ENCODE data around the gene NFIX.

GRCh38 chr19:13045812-13046211, 50.5 kb downstream of the NFIX start:
- TF ChIP-seq, protein P1, sequence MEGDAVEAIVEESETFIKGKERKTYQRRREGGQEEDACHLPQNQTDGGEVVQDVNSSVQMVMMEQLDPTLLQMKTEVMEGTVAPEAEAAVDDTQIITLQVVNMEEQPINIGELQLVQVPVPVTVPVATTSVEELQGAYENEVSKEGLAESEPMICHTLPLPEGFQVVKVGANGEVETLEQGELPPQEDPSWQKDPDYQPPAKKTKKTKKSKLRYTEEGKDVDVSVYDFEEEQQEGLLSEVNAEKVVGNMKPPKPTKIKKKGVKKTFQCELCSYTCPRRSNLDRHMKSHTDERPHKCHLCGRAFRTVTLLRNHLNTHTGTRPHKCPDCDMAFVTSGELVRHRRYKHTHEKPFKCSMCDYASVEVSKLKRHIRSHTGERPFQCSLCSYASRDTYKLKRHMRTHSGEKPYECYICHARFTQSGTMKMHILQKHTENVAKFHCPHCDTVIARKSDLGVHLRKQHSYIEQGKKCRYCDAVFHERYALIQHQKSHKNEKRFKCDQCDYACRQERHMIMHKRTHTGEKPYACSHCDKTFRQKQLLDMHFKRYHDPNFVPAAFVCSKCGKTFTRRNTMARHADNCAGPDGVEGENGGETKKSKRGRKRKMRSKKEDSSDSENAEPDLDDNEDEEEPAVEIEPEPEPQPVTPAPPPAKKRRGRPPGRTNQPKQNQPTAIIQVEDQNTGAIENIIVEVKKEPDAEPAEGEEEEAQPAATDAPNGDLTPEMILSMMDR (IDR thresholded peaks at IDR 0.05) = no peak
- TF ChIP-seq POLR2A (IDR thresholded peaks at IDR 0.05) = no peak

Measured in ovary (tissue), 3 donors.